Neural progenitor cell (in vitro differentiated cells): Measurements from ENCODE around the gene NFATC2. TPM values are rescaled to one million over a fixed set of nuclear protein-coding genes. Genes with fewer than 3 reads are reported as not detected.

Experiments
- DNase-seq: peaks from one replicate; pipeline ENCODE4 v3.0.0-alpha.2; 2016; ENCODE audit warnings: low spot score
- H2AFZ ChIP-seq: fragments of 200-600 bp; sonication (generic); replicated peaks from 2 replicates; pipeline ENCODE4 v1.6.1; 2016; ENCODE audit warnings: antibody characterized with exemption
- H3F3A ChIP-seq: fragments of 200-600 bp; sonication (generic); 2 replicates; pipeline ENCODE4 v1.6.1; 2016; ENCODE audit warnings: antibody characterized with exemption, low read depth
- H3K27ac ChIP-seq: fragments of 200-600 bp; sonication (generic); 2 replicates; pipeline ENCODE4 v1.5.1; 2016; ENCODE audit warnings: mild to moderate bottlenecking
- H3K27me3 ChIP-seq: fragments of 200-600 bp; sonication (generic); 2 replicates; pipeline ENCODE4 v1.6.1; 2016; ENCODE audit warnings: mild to moderate bottlenecking, moderate library complexity
- H3K36me3 ChIP-seq: fragments of 200-600 bp; sonication (generic); 2 replicates; pipeline ENCODE4 v1.5.1; 2016
- H3K4me1 ChIP-seq: fragments of 200-600 bp; sonication (generic); 2 replicates; pipeline ENCODE4 v1.6.1; 2016; ENCODE audit warnings: mixed run types
- H3K4me2 ChIP-seq: fragments of 200-600 bp; sonication (generic); 2 replicates; pipeline ENCODE4 v1.6.1; 2016
- H3K4me3 ChIP-seq: fragments of 200-600 bp; sonication (generic); 2 replicates; pipeline ENCODE4 v1.5.1; 2016
- H3K79me2 ChIP-seq: fragments of 200-600 bp; sonication (generic); 2 replicates; pipeline ENCODE4 v1.6.1; 2016; ENCODE audit warnings: low read depth
- H3K9ac ChIP-seq: fragments of 200-600 bp; sonication (generic); 2 replicates; pipeline ENCODE4 v1.6.1; 2016
- H3K9me3 ChIP-seq: fragments of 200-600 bp; sonication (generic); 2 replicates; pipeline ENCODE4 v1.5.1; 2016; ENCODE audit warnings: low read depth
- H4K20me1 ChIP-seq: fragments of 200-600 bp; sonication (generic); 2 replicates; pipeline ENCODE4 v1.6.1; 2016; ENCODE audit warnings: low read depth
- H3K27ac Mint-ChIP-seq: 3 replicates; pipeline ENCODE4 v1.8.0; 2021; ENCODE audit warnings: mixed read lengths
- H3K27me3 Mint-ChIP-seq: 2 replicates; pipeline ENCODE4 v1.8.0; 2022; ENCODE audit warnings: low read depth, mild to moderate bottlenecking, inconsistent platforms, moderate library complexity, mixed read lengths; ENCODE audit not compliant: insufficient read depth
- H3K36me3 Mint-ChIP-seq: 3 replicates; pipeline ENCODE4 v1.8.0; 2021; ENCODE audit warnings: mixed read lengths
- H3K4me1 Mint-ChIP-seq: 3 replicates; pipeline ENCODE4 v1.8.0; 2021; ENCODE audit warnings: mixed read lengths
- H3K4me3 Mint-ChIP-seq: 3 replicates; pipeline ENCODE4 v1.8.0; 2021; ENCODE audit warnings: mild to moderate bottlenecking, moderate library complexity, mixed read lengths
- H3K9me3 Mint-ChIP-seq: 3 replicates; pipeline ENCODE4 v1.8.0; 2020; ENCODE audit warnings: mixed read lengths
- CTCF ChIP-seq: fragments of 200-600 bp; sonication (generic); IDR thresholded peaks from 2 replicates; pipeline ENCODE4 v1.5.1; 2017; ENCODE audit warnings: antibody characterized with exemption, mild to moderate bottlenecking
- EZH2 ChIP-seq: fragments of 200-600 bp; sonication (generic); IDR thresholded peaks from 2 replicates; pipeline ENCODE4 v1.6.1; 2017; ENCODE audit warnings: antibody characterized with exemption, mild to moderate bottlenecking, moderate library complexity
- EZH2phosphoT487 ChIP-seq: fragments of 200-600 bp; sonication (generic); IDR thresholded peaks from 2 replicates; pipeline ENCODE4 v1.6.1; 2017; ENCODE audit warnings: antibody characterized with exemption
- total RNA-seq: library from RNA; depleted of rRNA; stranded (reverse); fragments of >200 nt; gene quantifications from 2 replicates; pipeline ENCODE4 v1.2.3, GENCODE V29; 2015; ENCODE audit warnings: low replicate concordance

NFATC2 gene
- total RNA-seq, 1 donor from 2014 or later, result 0.19 TPM

DNA sequence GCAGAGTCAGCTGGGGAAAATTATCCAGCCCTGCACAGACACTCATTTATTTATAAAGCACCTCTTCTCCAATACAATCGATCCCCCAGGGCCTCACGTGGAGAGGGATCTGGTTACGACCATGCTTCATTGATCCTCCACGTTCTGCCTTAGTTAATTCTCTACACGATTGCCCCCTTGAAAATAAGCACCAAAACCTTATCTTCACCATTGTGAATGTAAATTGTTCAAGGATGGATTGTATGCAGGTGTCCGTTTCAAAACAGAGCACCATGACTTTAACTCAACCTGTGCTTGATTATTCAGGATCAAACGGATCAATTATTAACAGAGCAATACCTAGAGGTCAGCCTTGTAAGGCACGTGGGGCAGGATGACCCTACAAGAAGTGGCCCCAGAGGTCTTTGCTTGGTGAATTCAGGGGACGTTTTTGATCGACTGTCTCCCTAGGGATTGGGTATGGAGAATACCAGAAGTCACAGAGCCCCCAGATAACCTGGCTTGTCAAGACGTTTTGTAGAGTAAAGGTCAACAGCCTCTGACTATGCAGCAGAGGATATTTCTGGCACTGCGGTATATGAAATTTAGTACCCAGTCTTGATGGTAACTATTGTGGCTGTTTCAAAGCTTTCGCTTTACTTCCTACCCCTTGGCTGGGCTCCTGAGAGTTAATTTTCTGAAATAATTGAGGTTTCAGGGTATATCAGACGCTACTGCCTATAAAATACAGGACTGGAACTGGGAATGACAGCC is 112.1 kb downstream of the NFATC2 start:
- TF ChIP-seq CTCF (no peak), EZH2 (no peak)
- DNase-seq, result no peak
- H3K4me1 Mint-ChIP-seq, result peaks cover 33% of the 10 kb centered on the region
- peaks cover 4% of the 10 kb centered on the region for H3K4me1 ChIP-seq
- no peak overlapping the region for H3K27ac ChIP-seq
- no peak overlapping the region for H3K27ac Mint-ChIP-seq
- H3K27me3 Mint-ChIP-seq, result peaks cover 12% of the 10 kb centered on the region
- peaks cover 4% of the 10 kb centered on the region for H3K27me3 ChIP-seq
- no peak overlapping the region for H3K4me2 ChIP-seq
- no peaks in the 10 kb centered on the region for H3K9me3 Mint-ChIP-seq
- no peak overlapping the region for H3K4me3 ChIP-seq
- no peaks in the 10 kb centered on the region for H3K79me2 ChIP-seq
- H3K36me3 ChIP-seq, result no peaks in the 10 kb centered on the region
- no peak overlapping the region for H3K9ac ChIP-seq
- no peaks in the 10 kb centered on the region for H3K36me3 Mint-ChIP-seq
- H3F3A ChIP-seq, result no peaks in the 10 kb centered on the region
- H4K20me1 ChIP-seq, result no peaks in the 10 kb centered on the region
- H3K9me3 ChIP-seq, result no peaks in the 10 kb centered on the region
- H2AFZ ChIP-seq, result no peak overlapping the region
- no peak overlapping the region for H3K4me3 Mint-ChIP-seq

DNA sequence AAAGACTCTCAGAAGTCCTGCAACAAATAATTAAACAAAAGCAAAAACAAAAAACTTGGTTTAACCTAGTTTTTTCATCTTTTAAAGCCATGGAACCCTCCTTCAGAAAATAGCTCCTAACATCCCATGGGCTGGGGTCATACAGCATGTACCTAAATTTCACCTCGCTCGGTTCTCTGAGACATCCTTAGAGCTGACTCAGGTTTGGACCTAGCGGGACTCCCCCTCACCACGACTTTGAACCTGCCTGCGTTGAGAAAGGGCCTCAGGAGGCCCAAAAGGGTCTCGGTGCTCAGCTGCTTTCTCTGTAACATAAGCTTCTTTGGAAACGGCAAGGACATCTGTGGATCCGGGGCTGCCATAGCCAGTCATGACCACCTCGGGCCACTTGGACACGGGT is 112.8 kb downstream of the NFATC2 start:
- no peak overlapping the region for H3K4me3 ChIP-seq
- H2AFZ ChIP-seq, result no peak overlapping the region
- Mint-ChIP-seq H3K27ac (no peak overlapping the region), H3K9me3 (no peaks in the 10 kb centered on the region), H3K36me3 (no peaks in the 10 kb centered on the region), H3K4me3 (no peak overlapping the region), H3K27me3 (peaks cover 16% of the 10 kb centered on the region), H3K4me1 (peaks cover 36% of the 10 kb centered on the region)
- no peak overlapping the region for H3K9ac ChIP-seq
- H3K27ac ChIP-seq, result no peak overlapping the region
- no peak for TF ChIP-seq EZH2phosphoT487
- no peak for TF ChIP-seq CTCF
- TF ChIP-seq EZH2, result no peak
- H3K4me1 ChIP-seq, result peaks cover 7% of the 10 kb centered on the region
- no peaks in the 10 kb centered on the region for H3K79me2 ChIP-seq
- H4K20me1 ChIP-seq, result no peaks in the 10 kb centered on the region
- no peaks in the 10 kb centered on the region for H3F3A ChIP-seq
- H3K36me3 ChIP-seq, result no peaks in the 10 kb centered on the region
- H3K9me3 ChIP-seq, result no peaks in the 10 kb centered on the region
- H3K4me2 ChIP-seq, result no peak overlapping the region
- peaks cover 4% of the 10 kb centered on the region for H3K27me3 ChIP-seq
- DNase-seq, result no peak

DNA sequence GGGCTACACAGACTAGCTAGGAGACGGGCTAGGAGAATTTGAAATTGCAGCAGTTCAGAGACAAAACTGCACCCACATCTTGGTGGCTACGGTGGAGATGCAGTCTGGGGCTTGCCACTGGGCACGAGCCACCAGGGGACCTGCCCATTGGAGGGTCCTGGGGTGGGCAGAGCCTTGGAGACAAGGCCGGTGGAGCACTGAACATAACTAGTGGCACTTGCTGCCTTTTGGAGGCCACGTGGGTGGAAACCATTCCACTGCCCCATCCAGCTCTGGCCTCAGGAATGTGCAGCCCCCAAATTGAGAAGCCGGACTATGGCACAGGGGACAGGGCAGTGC is 113.4 kb downstream of the NFATC2 start:
- no peaks in the 10 kb centered on the region for H3K36me3 Mint-ChIP-seq
- H3K27me3 Mint-ChIP-seq, result peaks cover 16% of the 10 kb centered on the region
- no peak overlapping the region for H3K9ac ChIP-seq
- TF ChIP-seq CTCF (no peak), EZH2phosphoT487 (no peak), EZH2 (no peak)
- no peak for DNase-seq
- H2AFZ ChIP-seq, result no peak overlapping the region
- H3K4me1 Mint-ChIP-seq, result peaks cover 40% of the 10 kb centered on the region
- peaks cover 7% of the 10 kb centered on the region for H3K4me1 ChIP-seq
- no peaks in the 10 kb centered on the region for H3K9me3 ChIP-seq
- no peaks in the 10 kb centered on the region for H3K79me2 ChIP-seq
- no peak overlapping the region for H3K4me3 ChIP-seq
- no peak overlapping the region for H3K27ac Mint-ChIP-seq
- H3K4me3 Mint-ChIP-seq, result no peak overlapping the region
- H3K27me3 ChIP-seq, result peaks cover 4% of the 10 kb centered on the region
- no peaks in the 10 kb centered on the region for H3K36me3 ChIP-seq
- H3K9me3 Mint-ChIP-seq, result no peaks in the 10 kb centered on the region
- no peak overlapping the region for H3K27ac ChIP-seq
- no peaks in the 10 kb centered on the region for H4K20me1 ChIP-seq
- H3K4me2 ChIP-seq, result no peak overlapping the region
- H3F3A ChIP-seq, result no peaks in the 10 kb centered on the region
